ENCODE data around the gene FHL5. TPM values are rescaled to one million over a fixed set of nuclear protein-coding genes. Genes with fewer than 3 reads are reported as not detected.

FHL5 gene
- total and polyA plus RNA-seq, 10 donors = 1.6 to 9.6 (median 2.9) TPM

DNA sequence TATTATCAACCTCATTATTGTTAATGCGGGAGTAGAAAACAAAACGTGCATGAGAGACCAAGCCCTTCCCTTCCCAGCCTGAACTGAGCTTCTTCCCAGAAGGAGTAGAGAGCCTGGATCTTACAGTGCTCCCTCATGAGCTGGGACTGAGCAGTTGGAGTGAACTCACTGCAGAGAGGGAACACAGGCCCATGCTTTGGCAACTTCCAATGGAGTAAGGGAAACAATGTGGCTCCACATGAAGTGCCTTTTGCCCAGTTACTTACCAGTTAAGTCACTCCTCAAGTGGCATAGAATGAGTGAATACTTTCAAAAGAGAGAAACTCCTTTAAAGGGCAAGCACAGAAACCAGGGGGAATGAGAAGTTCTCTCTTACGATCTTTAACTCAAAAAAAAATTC, 12.4 kb downstream of the FHL5 start:
- no peaks in the 10 kb centered on the region for H3K4me1 ChIP-seq
- TF ChIP-seq, protein P1, sequence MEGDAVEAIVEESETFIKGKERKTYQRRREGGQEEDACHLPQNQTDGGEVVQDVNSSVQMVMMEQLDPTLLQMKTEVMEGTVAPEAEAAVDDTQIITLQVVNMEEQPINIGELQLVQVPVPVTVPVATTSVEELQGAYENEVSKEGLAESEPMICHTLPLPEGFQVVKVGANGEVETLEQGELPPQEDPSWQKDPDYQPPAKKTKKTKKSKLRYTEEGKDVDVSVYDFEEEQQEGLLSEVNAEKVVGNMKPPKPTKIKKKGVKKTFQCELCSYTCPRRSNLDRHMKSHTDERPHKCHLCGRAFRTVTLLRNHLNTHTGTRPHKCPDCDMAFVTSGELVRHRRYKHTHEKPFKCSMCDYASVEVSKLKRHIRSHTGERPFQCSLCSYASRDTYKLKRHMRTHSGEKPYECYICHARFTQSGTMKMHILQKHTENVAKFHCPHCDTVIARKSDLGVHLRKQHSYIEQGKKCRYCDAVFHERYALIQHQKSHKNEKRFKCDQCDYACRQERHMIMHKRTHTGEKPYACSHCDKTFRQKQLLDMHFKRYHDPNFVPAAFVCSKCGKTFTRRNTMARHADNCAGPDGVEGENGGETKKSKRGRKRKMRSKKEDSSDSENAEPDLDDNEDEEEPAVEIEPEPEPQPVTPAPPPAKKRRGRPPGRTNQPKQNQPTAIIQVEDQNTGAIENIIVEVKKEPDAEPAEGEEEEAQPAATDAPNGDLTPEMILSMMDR (IDR thresholded peaks at IDR 0.05 in 8 of 11, conservative IDR thresholded peaks at IDR 0.05 in 3 of 11) = no peak
- no peak for TF ChIP-seq POLR2A (IDR thresholded peaks at IDR 0.05)
- TF ChIP-seq POLR2AphosphoS5 (IDR thresholded peaks at IDR 0.05) = no peak
- no peak overlapping the region for H3K4me3 ChIP-seq
- no peak for DNase-seq
- 77 to 85% (median 83%) methylated on average over 3 of the region's 3 CpGs for WGBS, 5 donors
- peaks cover 0 to 23% (median 14%) of the 10 kb centered on the region in 8 donors for H3K9me3 ChIP-seq
- intact Hi-C loops (cut with DNase I; ENCODE audit: low total_unique reads) = no loop called here
- peaks cover 0 to 4% (median 0%) of the 10 kb centered on the region in 7 donors for H3K27me3 ChIP-seq (replicated peaks in 1 of 7)
- H3K27ac ChIP-seq = no peak overlapping the region
- no peaks in the 10 kb centered on the region for H3K36me3 ChIP-seq

DNA sequence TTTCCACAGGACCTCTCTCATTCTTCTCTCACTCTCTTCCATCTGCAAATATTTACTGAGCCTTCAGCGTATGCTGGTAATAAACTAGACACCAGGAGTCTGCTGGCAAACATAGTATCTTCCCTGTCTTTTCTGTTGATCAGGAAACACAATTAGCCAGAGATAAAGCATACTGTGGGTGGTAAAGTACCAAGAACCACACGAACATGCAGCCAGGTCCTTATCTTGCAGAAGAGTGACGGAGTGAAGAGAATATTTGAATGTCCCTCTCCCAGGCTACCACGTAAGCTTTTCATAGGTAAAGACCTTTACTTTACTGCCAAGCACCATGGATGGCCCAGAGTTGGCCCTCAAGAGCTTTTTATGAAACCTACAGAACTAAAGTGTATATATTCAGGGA, 13.3 kb downstream of the FHL5 start:
- no peak overlapping the region for H3K4me3 ChIP-seq
- no peaks in the 10 kb centered on the region for H3K4me1 ChIP-seq
- no peak overlapping the region for H3K27ac ChIP-seq
- WGBS, 5 donors = 66 to 79% (median 68%) methylated on average over 4 of the region's 4 CpGs
- no peak for DNase-seq
- H3K36me3 ChIP-seq = no peaks in the 10 kb centered on the region
- intact Hi-C loops (cut with DNase I; ENCODE audit: low total_unique reads) = no loop called here
- no peak for TF ChIP-seq POLR2A (IDR thresholded peaks at IDR 0.05)
- no peak for TF ChIP-seq POLR2AphosphoS5 (IDR thresholded peaks at IDR 0.05)
- TF ChIP-seq, protein P1 (IDR thresholded peaks at IDR 0.05 in 8 of 11, conservative IDR thresholded peaks at IDR 0.05 in 3 of 11) = no peak
- H3K9me3 ChIP-seq = peaks cover 0 to 14% (median 5%) of the 10 kb centered on the region in 8 donors
- H3K27me3 ChIP-seq (replicated peaks in 1 of 7) = peaks cover 0 to 4% (median 0%) of the 10 kb centered on the region in 7 donors

DNA sequence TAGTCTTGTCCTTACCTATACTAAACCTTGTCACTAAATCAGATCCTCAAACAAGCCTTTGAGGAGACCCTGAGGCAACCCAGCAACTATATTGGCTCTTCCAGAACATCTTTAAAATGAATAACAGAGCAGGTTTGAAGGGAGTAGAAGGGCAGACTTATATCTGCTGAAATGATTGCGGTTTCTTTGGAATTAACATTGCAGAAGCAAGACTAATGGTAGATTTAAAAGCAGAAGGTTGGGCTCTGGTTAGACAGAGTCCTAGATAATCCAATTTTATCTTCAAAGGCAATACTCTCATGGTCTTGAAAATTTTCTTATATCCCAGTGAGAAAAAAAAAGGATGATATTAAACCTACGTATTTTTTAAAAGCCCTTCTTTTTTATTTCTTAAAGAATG, 19.1 kb downstream of the FHL5 start:
- no peak overlapping the region for H3K4me3 ChIP-seq
- no peaks in the 10 kb centered on the region for H3K36me3 ChIP-seq
- TF ChIP-seq POLR2AphosphoS5 (IDR thresholded peaks at IDR 0.05) (no peak), POLR2A (IDR thresholded peaks at IDR 0.05) (no peak)
- TF ChIP-seq, protein P1 (IDR thresholded peaks at IDR 0.05 in 8 of 11, conservative IDR thresholded peaks at IDR 0.05 in 3 of 11) = no peak
- 81 to 92% (median 89%) methylated on average over 2 of the region's 2 CpGs for whole genome bisulfite sequencing, 5 donors
- H3K27ac ChIP-seq = no peak overlapping the region
- DNase-seq = no peak
- no peaks in the 10 kb centered on the region for H3K9me3 ChIP-seq
- no peaks in the 10 kb centered on the region for H3K4me1 ChIP-seq
- intact Hi-C loops (cut with DNase I; ENCODE audit: low total_unique reads) = no loop called here
- H3K27me3 ChIP-seq (replicated peaks in 1 of 7) = peaks cover 0 to 4% (median 0%) of the 10 kb centered on the region in 7 donors

DNA sequence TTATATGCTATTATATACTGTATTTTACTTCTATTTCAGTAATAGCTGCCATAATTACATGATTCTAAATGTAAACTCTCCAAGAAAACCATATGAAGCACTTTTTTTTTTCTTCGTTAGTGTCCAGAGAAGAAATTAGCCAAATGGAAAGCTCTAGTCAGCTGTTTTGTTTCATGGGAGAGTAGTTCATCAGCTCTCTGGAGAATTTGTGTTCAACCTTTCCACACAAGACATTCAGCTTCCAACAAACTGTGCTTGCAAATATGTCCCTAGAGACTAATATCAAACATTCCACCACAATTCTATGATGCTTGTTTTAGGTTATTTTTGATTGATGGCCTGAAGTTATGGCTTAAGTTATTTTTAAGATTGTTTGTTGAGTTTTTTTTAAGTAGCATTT, 19.5 kb downstream of the FHL5 start:
- no peak for DNase-seq
- 72 to 93% (median 86%) methylated on average over 1 of the region's 1 CpG for WGBS, 5 donors

More for the DNA sequence above, 19.5 kb downstream of the FHL5 start:
- peaks cover 0 to 4% (median 0%) of the 10 kb centered on the region in 7 donors for H3K27me3 ChIP-seq (replicated peaks in 1 of 7)
- TF ChIP-seq POLR2AphosphoS5 (IDR thresholded peaks at IDR 0.05) (no peak), POLR2A (IDR thresholded peaks at IDR 0.05) (no peak)
- TF ChIP-seq, protein P1 (IDR thresholded peaks at IDR 0.05 in 8 of 11, conservative IDR thresholded peaks at IDR 0.05 in 3 of 11) = no peak
- no peaks in the 10 kb centered on the region for H3K9me3 ChIP-seq
- no peaks in the 10 kb centered on the region for H3K36me3 ChIP-seq
- no peak overlapping the region for H3K4me3 ChIP-seq
- intact Hi-C loops (cut with DNase I; ENCODE audit: low total_unique reads) = no loop called here
- no peak overlapping the region for H3K27ac ChIP-seq
- H3K4me1 ChIP-seq = no peaks in the 10 kb centered on the region

Measured in spleen (tissue), 11 donors.